Measurements from ENCODE around the gene POLR3C.
A peak's percentile ranks its signal among the peaks of the same experiment; 100 is the strongest.
"Not testable (repeated sequence)": the region's sequence is repeated elsewhere in the genome, so short reads cannot be mapped to it uniquely, and the experiment has no call there.

Gene POLR3C

GRCh38 chr1:145785547-145785946 lies 38.5 kb upstream of the POLR3C start:
- peak overlapping the region; percentile 31 to 88 for H3K27ac ChIP-seq
- TF ChIP-seq CTCF (IDR thresholded peaks at IDR 0.05): no peak
- no peak for DNase-seq (ENCODE audit: low spot score)
- H3K4me3 ChIP-seq: no peak overlapping the region

- Histone ChIP-seq H3K4me3 (no peak overlapping the region), H3K27ac (no peak overlapping the region)
- TF ChIP-seq CTCF (IDR thresholded peaks at IDR 0.05): no peak
- DNase-seq (ENCODE audit: low spot score): no peak
These were observed 37.7 kb upstream of the POLR3C start for GRCh38 chr1:145786271-145786670.

- no peak overlapping the region for H3K4me3 ChIP-seq
- no peak overlapping the region for H3K27ac ChIP-seq
- DNase-seq (ENCODE audit: low spot score): no peak
- no peak for TF ChIP-seq CTCF (IDR thresholded peaks at IDR 0.05)
These were observed 35.4 kb upstream of the POLR3C start for GRCh38 chr1:145788580-145788979.

GRCh38 chr1:145791860-145792259 lies 32.1 kb upstream of the POLR3C start:
- not testable (repeated sequence) for H3K4me3 ChIP-seq; H3K27ac ChIP-seq; DNase-seq (ENCODE audit: low spot score)

DNA sequence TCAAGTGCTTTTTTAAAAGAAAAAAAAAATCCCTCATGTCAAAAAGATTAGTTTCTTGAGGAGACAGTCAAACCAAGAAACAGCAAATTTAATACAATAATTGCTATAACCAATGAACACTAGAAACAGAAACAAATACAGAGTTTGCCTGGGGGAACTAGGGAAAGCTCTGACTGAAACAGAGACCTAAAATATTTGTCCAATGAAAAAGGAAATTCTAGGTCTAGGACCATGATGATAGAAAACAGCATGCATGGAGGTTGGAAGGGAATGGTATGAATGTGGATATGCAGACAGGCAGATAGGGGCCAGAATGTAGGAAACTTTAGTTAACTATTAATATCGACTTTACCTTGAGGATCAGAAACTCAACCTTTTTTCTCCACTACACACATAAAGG lies 31.5 kb upstream of the POLR3C start:
- H3K27ac ChIP-seq: no peak overlapping the region
- TF ChIP-seq CTCF (IDR thresholded peaks at IDR 0.05): no peak
- DNase-seq (ENCODE audit: low spot score): no peak
- H3K4me3 ChIP-seq: no peak overlapping the region

- H3K4me3 ChIP-seq: no peak overlapping the region
These were observed 28.6 kb upstream of the POLR3C start for GRCh38 chr1:145795257-145795881.

GRCh38 chr1:145796753-145797152 lies 27.2 kb upstream of the POLR3C start:
- H3K27ac ChIP-seq: no peak overlapping the region
- no peak for TF ChIP-seq CTCF (IDR thresholded peaks at IDR 0.05)
- H3K4me3 ChIP-seq: no peak overlapping the region
- DNase-seq (ENCODE audit: low spot score): no peak

More at GRCh38 chr1:145795257-145795881, 28.6 kb upstream of the POLR3C start:
- TF ChIP-seq CTCF (IDR thresholded peaks at IDR 0.05): no peak
- no peak for DNase-seq (ENCODE audit: low spot score)
- no peak overlapping the region for H3K27ac ChIP-seq
